GM13977 (cell line): ENCODE data around the gene ZBTB21.
A peak's percentile ranks its signal among the peaks of the same experiment; 100 is the strongest.

ENCODE experiments used
- DNase-seq: peaks from one replicate; pipeline ENCODE4 v3.0.0; 2012; ENCODE audit warnings: low spot score
- in situ Hi-C: fragments of 300-500 bp; cut with MboI; formaldehyde crosslinking; loops from one replicate; pipeline ENCODE4 v1.12.0; 2022; ENCODE audit warnings: low sequenced_read_pairs, low pct_unique_long_range_greater_than_20kb, mixed read lengths, inconsistent platforms; ENCODE audit not compliant: unreplicated experiment
- TF ChIP-seq, protein P1 (sequence below): IDR thresholded peaks from 2 replicates; pipeline ENCODE4 v1.5.1; 2012; ENCODE audit warnings: mild to moderate bottlenecking, control low read depth; ENCODE audit not compliant: insufficient read depth; ENCODE audit errors: extremely low read depth, missing control alignments

ZBTB21 gene

DNA sequence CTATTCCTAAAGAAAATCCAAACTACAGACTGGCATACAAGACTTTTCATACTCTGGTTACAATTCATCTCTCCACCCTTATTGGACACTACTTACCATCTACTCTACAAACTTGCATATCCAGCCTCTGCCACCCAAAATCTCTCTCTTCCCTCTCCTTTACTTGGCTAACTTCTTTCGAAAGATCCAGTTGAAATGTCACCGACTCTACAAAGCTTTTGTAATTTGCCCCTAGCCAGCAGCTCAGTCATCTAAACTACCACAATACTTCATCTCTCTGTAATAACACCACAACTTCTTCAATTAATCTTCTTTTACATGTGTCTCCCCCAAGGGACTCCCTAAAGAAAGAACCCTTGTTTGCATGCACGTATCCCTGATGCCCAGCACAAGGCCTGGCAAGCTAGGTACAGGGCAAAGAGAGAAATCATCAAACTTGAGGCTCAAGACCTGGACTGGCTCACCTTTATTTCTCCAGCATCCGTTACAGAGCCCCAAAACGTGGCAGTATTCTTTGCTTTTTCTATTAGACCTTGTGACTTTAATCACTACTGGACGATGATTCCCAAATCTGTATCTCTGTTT is 2.7 kb downstream of the ZBTB21 start:
- in situ Hi-C loops: no loop called here
- DNase-seq: no peak
- TF ChIP-seq, protein P1, sequence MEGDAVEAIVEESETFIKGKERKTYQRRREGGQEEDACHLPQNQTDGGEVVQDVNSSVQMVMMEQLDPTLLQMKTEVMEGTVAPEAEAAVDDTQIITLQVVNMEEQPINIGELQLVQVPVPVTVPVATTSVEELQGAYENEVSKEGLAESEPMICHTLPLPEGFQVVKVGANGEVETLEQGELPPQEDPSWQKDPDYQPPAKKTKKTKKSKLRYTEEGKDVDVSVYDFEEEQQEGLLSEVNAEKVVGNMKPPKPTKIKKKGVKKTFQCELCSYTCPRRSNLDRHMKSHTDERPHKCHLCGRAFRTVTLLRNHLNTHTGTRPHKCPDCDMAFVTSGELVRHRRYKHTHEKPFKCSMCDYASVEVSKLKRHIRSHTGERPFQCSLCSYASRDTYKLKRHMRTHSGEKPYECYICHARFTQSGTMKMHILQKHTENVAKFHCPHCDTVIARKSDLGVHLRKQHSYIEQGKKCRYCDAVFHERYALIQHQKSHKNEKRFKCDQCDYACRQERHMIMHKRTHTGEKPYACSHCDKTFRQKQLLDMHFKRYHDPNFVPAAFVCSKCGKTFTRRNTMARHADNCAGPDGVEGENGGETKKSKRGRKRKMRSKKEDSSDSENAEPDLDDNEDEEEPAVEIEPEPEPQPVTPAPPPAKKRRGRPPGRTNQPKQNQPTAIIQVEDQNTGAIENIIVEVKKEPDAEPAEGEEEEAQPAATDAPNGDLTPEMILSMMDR: no peak

DNA sequence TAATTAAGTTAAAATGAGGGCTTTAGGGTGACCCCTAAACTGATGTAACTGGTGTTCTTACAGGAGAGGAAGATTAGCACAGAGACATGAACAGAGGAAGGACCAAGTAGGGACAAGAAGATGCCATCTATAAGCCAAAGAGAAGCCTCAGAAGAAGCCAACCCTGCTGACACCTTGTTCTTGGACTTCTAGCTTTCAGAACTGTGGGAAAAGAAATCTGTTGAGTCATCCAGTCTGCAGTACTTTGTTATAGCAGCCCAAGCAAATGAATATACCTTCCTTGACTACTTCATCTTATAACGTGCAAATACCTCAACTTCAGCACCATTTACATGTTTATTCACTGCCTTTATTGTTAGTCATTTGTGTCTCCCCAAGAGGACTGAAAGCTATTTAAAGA is 3.4 kb downstream of the ZBTB21 start:
- in situ Hi-C loops: no loop called here
- TF ChIP-seq, protein P1: no peak

DNA sequence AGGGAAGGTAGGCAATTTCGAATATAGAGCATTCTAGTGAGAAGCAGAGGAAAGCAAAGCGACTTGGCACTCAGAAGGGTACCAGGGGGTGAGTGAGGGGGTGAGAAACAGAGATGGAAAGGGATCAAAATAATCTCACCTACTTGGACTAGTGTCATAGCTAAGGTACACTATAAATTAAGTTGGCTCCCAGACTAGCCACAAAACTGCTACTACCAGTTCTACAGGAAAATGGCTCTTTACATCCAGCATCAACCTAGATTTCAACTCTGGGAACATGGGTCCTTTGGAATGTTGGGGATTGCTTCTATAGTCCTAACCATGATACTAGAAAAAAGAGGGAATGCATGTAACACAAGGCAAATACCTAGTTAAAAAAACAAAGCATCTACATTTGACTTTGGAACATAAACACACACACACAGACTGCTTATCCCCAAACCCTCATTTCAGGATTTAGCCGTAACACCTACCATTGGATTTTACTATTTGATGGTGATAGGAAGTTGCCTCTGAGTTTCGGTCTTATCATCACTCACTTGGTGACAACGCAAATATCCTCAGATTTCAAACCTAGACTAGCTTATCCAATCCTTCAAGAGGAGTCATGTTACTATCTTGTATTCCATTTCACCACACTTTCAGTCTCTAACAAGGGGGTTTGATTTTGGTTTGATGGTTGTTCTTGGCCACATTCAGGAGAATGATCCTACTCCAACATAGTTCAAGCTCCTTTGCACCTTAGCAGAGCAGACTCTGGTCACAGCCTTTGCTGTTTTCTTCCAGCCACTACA is 5.6 kb downstream of the ZBTB21 start:
- in situ Hi-C loops: no loop called here
- TF ChIP-seq, protein P1: no peak
- DNase-seq: no peak

More for the DNA sequence above, 3.4 kb downstream of the ZBTB21 start:
- DNase-seq: no peak

DNA sequence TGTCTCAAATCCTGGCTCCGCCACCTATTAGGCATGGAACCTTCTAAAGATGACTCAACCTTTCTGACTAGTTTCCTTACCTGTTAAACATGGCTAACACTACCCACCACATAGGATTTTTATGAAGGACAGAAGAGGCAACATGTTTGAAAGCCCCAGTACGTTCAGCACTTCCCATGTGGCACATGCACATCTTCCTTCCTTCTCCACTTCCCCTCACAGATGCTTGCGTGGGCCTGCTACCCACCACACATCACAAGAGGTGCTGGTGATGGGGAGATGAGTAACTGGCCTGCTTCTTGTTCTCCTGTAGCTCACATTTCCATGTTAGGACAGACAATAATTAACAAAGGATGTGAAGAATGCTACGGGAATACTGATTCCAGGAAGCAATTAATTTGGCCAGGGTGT is 7.1 kb downstream of the ZBTB21 start:
- in situ Hi-C loops: no loop called here
- TF ChIP-seq, protein P1: no peak

DNA sequence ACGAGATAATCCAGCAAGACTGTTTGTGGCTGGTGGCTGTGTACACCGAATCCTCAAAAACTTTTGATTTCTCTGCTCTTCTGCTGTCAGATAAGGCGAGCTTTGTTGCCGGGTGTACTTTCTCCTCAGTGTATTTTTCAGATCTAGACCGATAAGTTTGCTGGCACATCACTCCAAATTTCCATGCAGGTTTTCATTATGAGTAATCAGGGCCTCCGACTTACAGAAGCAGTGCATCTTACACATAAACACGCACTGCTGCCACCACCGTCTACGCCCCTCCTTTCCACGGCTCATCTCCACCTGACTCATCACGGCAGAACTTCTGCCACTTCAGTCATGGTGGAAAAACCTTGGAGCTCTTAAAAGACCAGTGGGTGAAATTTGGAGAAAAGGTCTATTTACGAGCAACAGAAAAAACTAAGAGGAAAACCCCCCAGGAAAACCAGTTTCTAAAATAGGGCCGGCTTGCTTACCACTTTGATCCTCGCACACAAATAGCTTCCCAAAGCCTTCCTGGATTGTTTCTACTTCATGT is 7.7 kb downstream of the ZBTB21 start:
- DNase-seq: peak; percentile 56
- in situ Hi-C loops: no loop called here
- TF ChIP-seq, protein P1: no peak

More for the DNA sequence above, 7.1 kb downstream of the ZBTB21 start:
- no peak for DNase-seq

DNA sequence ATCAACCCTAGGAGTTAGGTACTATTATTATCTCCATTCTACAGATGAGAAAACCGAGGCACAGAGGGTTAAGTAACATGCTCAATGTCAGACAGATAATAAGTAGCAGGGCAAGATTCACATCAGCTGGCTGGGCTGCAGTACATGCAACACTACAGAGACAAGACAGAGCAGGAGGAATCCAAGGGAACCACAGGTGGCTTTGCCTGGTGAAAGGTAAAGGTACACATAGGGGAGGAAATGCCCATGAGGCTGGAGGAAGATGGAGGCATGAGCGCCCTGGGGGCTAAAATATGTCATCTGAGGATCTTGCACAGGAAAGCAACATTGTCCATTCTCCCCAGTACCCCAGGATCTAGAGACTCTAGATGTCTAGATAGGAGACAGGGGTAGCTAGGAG is 8.4 kb downstream of the ZBTB21 start:
- TF ChIP-seq, protein P1: no peak
- in situ Hi-C loops: no loop called here
- no peak for DNase-seq
